SIG-M5 treated with dmso at 0.1 percent for 504 hours (cell line): Measurements from ENCODE around the gene LNX1.
"Not testable (repeated sequence)": the region's sequence is repeated elsewhere in the genome, so short reads cannot be mapped to it uniquely, and the experiment has no call there.

Experiments used
- DNase-seq: peaks from one replicate; lab custom pipeline; 2025; ENCODE audit not compliant: unreplicated experiment; lab: John Stamatoyannopoulos, UW

LNX1 gene

GRCh38 chr4:53409479-53409878 is 181.8 kb downstream of the LNX1 start:
- DNase-seq, result not testable (repeated sequence)
